Thoracic aorta (tissue), 2 donors: ENCODE results near the gene IRAK3. TPM values are rescaled to one million over a fixed set of nuclear protein-coding genes. Genes with fewer than 3 reads are reported as not detected.
A peak's percentile ranks its signal among the peaks of the same experiment; 100 is the strongest.

ENCODE experiments used
- ATAC-seq: fragments of 150-250 bp; one replicate; pipeline ENCODE4 v1.8.0; 2017; ENCODE audit warnings: low read depth; ENCODE audit not compliant: insufficient number of reproducible peaks, low FRiP score
- DNase-seq: peaks from one replicate; pipeline ENCODE4 v3.0.0-alpha.2; 2020; ENCODE audit warnings: low spot score
- H3K27ac ChIP-seq, 2 donors: fragments of 200-600 bp; sonication (generic); 1 replicate in 1 of 2; 2 replicates in 1 of 2; pipeline ENCODE4 v1.5.1; 2016; ENCODE audit warnings: mild to moderate bottlenecking in 2 of 2, moderate library complexity in 2 of 2
- H3K27me3 ChIP-seq: fragments of 200-600 bp; sonication (generic); replicated peaks from 2 replicates; pipeline ENCODE4 v1.6.0; 2016; ENCODE audit warnings: mild to moderate bottlenecking; ENCODE audit not compliant: insufficient read depth
- H3K36me3 ChIP-seq: fragments of 200-600 bp; sonication (generic); one replicate; pipeline ENCODE4 v1.5.1; 2016
- H3K4me1 ChIP-seq, 2 donors: fragments of 200-600 bp; sonication (generic); 1 replicate in 1 of 2; 2 replicates in 1 of 2; pipeline versions ENCODE4 v1.5.1 to v1.6.0; 2016; ENCODE audit warnings: low read depth in 2 of 2, mild to moderate bottlenecking in 1 of 2; ENCODE audit not compliant: control insufficient read depth in 1 of 2
- H3K4me3 ChIP-seq: fragments of 200-600 bp; sonication (generic); 2 replicates; pipeline ENCODE4 v1.5.1; 2016; ENCODE audit warnings: mild to moderate bottlenecking
- H3K9me3 ChIP-seq: fragments of 200-600 bp; sonication (generic); 2 replicates; pipeline ENCODE4 v1.5.1; 2016
- total RNA-seq, 2 donors: library from RNA; depleted of rRNA; stranded (reverse); fragments of >200 nt; gene quantifications; one replicate each; pipeline versions ENCODE4 v1.1.0 to v1.2.3, GENCODE V29; 2016
- TF ChIP-seq, protein P1 (sequence below): fragments of 200-600 bp; sonication (generic); IDR thresholded peaks from one replicate; pipeline ENCODE4 v1.5.1; 2019; ENCODE audit warnings: antibody characterized with exemption

The IRAK3 gene, protein sequence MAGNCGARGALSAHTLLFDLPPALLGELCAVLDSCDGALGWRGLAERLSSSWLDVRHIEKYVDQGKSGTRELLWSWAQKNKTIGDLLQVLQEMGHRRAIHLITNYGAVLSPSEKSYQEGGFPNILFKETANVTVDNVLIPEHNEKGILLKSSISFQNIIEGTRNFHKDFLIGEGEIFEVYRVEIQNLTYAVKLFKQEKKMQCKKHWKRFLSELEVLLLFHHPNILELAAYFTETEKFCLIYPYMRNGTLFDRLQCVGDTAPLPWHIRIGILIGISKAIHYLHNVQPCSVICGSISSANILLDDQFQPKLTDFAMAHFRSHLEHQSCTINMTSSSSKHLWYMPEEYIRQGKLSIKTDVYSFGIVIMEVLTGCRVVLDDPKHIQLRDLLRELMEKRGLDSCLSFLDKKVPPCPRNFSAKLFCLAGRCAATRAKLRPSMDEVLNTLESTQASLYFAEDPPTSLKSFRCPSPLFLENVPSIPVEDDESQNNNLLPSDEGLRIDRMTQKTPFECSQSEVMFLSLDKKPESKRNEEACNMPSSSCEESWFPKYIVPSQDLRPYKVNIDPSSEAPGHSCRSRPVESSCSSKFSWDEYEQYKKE
- total RNA-seq: 10 to 100 TPM; 29.8 to 67.9 TPM

DNA sequence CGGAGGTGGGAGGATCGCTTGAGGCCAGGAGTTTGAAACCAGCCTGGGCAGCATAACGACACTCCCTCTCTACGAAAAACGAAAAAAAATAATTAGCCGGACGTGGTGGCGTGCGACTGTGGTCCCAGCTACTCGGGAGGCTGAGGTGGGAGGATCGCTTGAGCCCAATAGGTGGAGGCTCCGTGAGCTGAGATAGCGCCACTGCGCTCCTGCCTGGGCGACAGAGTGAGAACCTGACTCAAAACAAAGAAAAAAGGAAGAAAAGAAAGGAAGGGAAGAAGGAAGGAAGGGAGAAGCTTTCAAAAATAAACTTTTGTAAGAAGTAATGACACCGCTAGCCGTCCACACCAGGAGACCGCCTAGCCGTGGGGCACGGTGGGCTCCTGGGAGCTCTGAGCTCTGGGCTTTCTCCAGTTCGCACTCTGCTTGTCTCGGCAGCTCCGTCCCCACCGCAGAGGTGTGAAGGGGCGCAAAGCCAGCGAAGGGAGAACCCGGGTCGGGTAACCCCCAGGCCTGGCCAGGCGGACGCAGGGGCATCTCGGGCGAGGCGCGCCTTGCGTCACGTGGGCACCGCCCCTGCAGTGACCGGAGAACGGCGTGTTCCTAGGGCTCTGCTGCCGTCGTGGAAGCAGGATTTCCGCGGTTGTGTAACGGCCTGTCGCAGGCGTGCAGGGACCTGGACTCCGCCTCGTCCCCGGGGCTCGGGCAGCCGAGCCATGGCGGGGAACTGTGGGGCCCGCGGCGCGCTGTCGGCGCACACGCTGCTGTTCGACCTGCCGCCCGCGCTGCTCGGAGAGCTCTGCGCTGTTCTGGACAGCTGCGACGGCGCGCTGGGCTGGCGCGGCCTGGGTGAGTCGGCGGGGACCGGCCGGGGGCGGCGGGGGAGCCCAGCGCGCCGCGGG is at the start of gene IRAK3:
Gene IRAK3, plus strand, starts transcription at position 631 of the 902 bp plus-strand sequence. Its CDS starts 86 bp downstream, at position 717.
- TF ChIP-seq, protein P1, sequence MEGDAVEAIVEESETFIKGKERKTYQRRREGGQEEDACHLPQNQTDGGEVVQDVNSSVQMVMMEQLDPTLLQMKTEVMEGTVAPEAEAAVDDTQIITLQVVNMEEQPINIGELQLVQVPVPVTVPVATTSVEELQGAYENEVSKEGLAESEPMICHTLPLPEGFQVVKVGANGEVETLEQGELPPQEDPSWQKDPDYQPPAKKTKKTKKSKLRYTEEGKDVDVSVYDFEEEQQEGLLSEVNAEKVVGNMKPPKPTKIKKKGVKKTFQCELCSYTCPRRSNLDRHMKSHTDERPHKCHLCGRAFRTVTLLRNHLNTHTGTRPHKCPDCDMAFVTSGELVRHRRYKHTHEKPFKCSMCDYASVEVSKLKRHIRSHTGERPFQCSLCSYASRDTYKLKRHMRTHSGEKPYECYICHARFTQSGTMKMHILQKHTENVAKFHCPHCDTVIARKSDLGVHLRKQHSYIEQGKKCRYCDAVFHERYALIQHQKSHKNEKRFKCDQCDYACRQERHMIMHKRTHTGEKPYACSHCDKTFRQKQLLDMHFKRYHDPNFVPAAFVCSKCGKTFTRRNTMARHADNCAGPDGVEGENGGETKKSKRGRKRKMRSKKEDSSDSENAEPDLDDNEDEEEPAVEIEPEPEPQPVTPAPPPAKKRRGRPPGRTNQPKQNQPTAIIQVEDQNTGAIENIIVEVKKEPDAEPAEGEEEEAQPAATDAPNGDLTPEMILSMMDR: no peak
- no peaks in the 10 kb centered on the region for H3K36me3 ChIP-seq
- H3K27ac ChIP-seq: peak within 1 kb of the TSS; percentile 76 to 80
- H3K27me3 ChIP-seq: no peaks in the 10 kb centered on the region
- DNase-seq: peak; percentile 40
- peak; percentile 81 for ATAC-seq
- peaks cover 0 to 9% of the 10 kb centered on the region in 2 donors for H3K4me1 ChIP-seq
- H3K9me3 ChIP-seq: no peaks in the 10 kb centered on the region
- H3K4me3 ChIP-seq: peak within 1 kb of the TSS; percentile 73

DNA sequence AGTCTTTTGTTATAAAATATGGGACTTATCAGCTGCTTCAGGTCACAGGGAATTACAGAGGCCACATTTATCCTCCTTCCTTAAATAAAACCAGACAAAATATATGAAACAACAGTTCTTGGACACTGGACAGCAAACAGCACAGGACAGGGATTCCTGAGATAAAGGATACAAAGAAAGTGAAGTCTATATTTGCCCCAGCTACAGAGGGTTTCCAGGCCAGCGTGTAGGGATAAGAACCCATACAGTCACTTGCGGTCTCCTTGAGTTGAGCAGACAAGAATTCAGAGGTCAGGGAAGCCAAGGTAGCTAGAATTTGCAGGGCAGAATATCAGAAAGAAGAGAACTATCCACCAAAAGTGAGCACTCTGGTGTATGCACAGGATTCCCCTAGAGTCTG is 49.7 kb upstream of the IRAK3 start:
- Histone ChIP-seq H3K36me3 (peaks cover 22% of the 10 kb centered on the region), H3K27me3 (no peaks in the 10 kb centered on the region), H3K4me1 (peaks cover 0 to 4% of the 10 kb centered on the region in 2 donors), H3K9me3 (peaks cover 12% of the 10 kb centered on the region), H3K27ac (no peak overlapping the region), H3K4me3 (no peak overlapping the region)
- TF ChIP-seq, protein P1: no peak
- DNase-seq (no peak), ATAC-seq (no peak)

DNA sequence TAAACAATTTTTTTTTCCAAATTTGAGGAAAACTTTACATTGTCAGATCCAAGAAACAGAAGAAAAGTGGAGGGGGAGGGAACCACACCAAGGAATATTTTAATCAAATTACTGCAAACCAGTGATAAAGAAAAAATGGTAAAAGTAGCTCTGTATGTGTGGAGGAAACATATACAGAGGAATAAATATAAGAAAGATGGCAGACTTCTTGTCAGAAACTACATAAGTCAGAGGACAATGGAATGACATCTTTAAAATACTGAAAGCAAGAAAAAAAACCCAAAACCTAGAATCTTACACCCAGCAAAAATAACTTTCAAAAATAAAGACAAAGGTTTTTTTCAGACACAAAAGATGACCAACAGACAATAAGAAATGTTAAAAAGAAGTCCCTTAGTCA is 48.3 kb upstream of the IRAK3 start:
- Histone ChIP-seq H3K9me3 (peaks cover 12% of the 10 kb centered on the region), H3K4me1 (peaks cover 0 to 13% of the 10 kb centered on the region in 2 donors), H3K27me3 (no peaks in the 10 kb centered on the region), H3K36me3 (peaks cover 22% of the 10 kb centered on the region), H3K4me3 (no peak overlapping the region), H3K27ac (no peak overlapping the region)
- DNase-seq (no peak), ATAC-seq (no peak)
- TF ChIP-seq, protein P1: no peak

DNA sequence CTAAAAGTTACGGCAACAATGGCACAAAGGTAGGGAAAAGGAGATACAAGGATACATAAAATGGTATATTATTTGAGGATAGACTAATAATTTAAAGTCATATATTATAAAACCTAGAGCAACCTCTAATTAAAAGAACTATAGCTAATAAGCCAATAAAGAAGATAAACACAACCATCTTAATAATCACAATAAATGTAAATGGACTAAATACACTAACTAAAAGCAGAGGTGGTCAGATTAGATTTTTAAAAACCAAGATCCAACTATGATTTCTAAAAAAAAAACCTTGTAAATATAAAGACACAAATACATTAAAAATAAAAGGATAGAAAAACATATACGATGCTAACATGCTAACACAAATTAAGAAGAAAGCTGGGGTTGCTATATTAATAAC is 47.7 kb upstream of the IRAK3 start:
- DNase-seq: no peak
- Histone ChIP-seq H3K9me3 (peaks cover 12% of the 10 kb centered on the region), H3K36me3 (peaks cover 19% of the 10 kb centered on the region)

More for the DNA sequence above, 47.7 kb upstream of the IRAK3 start:
- H3K27me3 ChIP-seq: no peaks in the 10 kb centered on the region
- peaks cover 0 to 13% of the 10 kb centered on the region in 2 donors for H3K4me1 ChIP-seq
- TF ChIP-seq, protein P1: no peak
- no peak overlapping the region for H3K4me3 ChIP-seq
- no peak overlapping the region for H3K27ac ChIP-seq
- no peak for ATAC-seq
